HG03439 (cell line): Measurements from ENCODE around the gene SLAMF9.

ENCODE experiments used
- ATAC-seq: cut with Tn5 transposase; IDR thresholded peaks from one replicate; pipeline ENCODE4 v1.9.1; 2021; ENCODE audit warnings: mild to moderate bottlenecking, moderate library complexity; ENCODE audit not compliant: unreplicated experiment

SLAMF9 gene

DNA sequence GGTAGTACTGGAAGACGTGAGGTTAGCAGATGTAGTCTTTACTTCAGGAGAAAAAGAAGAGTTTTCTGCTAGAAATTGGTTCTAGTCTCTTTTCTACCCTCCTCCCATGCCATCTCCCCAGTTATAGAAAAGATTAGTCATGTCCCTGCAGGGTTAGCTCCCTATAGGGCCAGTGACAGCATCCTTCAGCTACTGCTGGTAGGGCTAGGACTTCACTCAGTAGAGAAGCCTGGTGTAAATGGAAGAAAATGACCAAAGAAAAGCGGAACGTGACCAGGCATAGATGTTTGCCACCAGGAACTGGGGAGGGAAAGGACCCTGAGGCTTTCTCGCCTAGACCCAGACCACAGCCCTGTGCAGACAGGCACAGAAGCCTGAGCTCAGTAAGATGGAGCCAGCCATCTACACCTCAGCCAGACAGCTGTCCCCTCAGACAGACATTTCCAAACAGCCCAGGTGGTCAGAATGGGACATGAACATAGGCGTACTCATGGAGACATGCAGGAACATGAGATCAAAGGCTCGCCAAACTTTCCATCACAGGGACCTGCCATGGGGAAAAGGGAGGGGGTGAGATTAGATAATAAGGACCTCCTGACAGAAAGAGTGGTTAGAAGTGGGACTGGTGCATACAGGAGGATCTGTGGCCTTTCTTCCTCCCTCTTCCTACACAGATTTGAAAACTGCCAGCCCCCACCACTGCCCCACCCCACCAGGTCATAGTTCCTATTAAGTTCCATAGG is 23.5 kb upstream of the SLAMF9 start:
- ATAC-seq = no peak

DNA sequence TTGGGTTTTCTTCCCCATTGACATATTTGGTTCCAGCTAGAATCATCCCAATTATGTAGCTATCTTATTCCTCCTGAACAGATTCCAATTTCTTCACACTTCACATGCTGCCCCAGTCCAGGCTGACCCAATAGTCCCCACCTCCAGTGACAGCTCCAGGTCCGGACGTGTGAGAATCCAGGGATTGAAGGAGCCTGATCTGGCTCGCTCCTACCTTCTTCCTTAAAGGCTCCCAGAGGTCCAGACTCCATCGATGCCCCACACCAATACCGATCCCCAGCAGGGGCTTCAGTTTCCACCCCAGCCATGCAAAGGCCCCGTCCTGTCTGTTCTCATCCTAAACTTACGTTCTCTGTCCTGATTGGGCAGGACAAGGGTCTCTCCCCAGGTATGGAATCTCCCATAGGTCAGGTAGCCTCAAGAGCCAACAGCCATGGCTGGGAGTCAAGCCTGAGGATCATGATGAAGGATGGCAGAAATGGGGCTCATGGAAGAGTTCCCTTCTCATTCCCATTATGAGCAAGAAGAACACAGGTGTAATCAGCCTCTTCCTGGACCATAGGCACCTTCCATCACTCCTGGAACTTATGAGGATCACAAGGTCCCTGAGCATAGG is 20.4 kb upstream of the SLAMF9 start:
- ATAC-seq = no peak

DNA sequence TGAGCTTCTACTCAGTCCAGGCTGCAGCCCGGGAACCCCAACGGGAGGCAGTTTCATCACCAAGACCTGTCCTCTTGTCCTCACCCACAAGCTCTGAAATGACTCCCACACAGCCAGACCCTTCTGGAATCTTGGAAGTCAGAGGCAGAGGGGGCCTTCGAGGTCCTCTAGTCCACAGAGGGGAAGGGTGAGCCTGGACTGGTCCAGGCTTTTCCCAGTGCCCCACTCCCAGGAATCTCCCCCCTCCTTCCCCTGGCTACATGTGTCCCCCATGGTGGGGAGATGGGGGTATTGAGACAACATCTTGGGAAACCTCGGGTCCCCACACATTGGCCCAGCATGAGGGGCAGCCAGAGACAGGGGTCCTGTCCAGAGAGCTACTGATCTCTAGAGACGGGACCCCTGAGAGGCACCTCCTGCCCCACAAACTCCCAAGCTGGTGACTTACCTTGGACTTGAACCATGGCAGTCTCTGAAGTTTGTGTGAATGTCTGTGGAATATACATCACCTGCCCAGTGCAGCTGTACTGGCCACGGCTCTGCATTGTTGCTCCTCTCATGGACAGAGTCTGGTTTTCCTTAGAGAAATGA is 19.4 kb upstream of the SLAMF9 start:
- no peak for ATAC-seq

DNA sequence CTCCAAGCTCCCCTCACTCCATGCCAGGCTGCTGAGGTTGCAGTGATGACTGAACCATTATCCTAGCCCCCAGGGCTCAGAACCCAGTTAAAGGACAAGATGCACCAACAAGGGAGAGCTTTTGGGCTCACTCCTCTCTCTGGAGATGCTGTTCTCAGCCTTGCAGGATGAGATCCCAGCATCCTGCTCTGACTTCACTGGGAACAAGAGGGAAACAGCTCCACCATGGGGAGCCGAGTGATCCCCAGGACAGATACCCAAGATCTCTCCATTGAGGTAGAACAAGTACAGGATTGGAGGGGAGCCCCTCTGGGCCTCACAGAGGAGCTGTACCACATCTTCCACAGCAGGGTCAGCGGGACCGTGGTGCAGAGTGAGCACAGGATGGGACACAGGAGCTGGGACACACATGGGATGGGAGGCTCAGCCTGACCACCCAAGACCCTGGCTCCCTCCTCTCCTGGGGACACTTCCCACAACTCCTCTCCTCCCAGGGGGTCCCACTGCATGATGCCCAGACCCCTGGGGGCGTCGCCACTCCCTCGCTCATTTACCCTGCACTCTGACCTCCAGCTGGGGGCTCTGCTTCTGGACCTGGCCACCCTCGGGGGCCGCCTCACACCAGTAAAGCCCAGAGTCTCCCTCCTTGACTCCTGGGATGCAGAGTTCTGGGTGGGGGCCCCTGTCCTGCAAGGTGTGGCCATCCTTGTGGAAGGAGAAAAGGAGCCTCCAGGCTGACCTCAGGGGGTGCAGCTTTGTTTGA is 18.6 kb upstream of the SLAMF9 start:
- ATAC-seq = no peak

DNA sequence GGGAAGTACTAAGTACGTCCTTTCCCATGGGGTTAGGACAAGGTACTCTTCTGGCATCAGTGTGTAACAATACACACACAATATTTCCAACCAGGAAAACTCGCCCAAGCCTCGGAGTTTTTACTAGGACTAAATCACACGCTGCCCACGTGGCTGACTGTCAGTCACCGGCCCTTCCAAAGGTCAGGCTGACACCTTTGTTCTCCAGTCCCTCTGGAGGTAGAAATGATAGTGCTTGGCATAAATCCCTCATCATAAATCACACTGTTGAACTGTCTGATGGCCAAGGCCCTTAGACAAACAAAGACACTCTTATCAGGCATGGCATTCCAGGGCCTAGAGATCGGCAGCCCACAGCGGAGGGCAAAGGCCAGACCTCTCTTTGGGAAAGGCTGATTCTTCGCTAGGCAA is 16.9 kb upstream of the SLAMF9 start:
- no peak for ATAC-seq

DNA sequence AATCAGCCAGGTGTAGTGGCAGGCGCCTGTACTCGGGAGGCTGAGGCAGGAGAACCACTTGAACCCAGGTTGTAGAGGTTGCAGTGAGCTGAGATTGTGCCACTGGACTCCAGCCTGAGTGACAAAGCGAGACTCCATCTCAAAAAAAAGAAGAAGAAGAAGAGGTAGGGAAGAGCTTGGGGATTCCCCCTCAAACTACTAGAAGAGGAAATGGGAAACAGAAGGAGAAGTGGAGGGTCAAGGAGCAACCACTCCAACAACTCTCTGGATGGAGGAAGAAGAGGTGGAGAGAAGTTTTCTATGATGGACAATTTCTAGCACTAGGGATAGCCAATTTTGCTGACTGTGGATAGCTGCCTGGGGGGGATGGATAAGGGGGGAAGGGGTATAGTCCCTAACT is 14.9 kb upstream of the SLAMF9 start:
- ATAC-seq = no peak

GRCh38 chr1:159965263-159965662 is 11.2 kb upstream of the SLAMF9 start:
- no peak for ATAC-seq

DNA sequence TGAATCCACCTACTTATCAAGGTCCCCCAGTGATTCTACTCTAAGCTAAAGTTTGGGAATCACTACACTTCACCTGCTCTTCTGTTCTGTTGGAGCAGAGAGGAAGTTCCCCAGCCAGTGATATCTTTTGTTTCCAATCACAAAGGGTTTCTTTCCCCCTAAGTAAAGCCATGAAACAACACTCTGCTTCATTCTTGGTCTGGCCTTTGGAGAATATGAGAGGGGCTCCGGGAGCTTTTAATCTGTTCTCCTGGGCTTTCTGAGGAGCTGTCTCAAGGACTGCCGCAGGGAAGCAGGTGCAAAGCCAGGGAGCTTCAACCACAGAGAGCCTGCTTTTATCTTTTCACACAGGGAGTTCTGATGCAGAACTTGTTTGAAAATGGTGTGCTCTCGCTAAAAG is 10.1 kb upstream of the SLAMF9 start:
- ATAC-seq = no peak

GRCh38 chr1:159962176-159962575 is 8.1 kb upstream of the SLAMF9 start:
- ATAC-seq = no peak

DNA sequence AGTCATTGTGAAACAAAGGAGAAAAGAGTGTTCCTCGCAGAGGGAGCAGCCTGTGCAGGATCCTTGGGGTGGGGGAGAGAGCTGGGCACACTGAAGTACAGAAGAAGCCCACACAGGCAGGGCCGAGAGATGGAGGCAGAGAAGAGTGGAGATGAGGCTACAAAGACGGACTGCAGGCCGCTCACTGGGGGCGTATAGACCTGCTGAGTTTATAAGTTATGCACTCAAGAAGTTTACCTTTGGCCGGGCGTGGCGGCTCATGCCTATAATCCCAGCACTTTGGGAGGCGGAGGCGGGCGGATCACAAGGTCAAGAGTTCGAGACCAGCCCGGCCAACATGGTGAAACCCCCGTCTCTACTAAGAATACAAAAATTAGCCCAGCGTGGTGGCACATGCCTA is 7.6 kb upstream of the SLAMF9 start:
- no peak for ATAC-seq

DNA sequence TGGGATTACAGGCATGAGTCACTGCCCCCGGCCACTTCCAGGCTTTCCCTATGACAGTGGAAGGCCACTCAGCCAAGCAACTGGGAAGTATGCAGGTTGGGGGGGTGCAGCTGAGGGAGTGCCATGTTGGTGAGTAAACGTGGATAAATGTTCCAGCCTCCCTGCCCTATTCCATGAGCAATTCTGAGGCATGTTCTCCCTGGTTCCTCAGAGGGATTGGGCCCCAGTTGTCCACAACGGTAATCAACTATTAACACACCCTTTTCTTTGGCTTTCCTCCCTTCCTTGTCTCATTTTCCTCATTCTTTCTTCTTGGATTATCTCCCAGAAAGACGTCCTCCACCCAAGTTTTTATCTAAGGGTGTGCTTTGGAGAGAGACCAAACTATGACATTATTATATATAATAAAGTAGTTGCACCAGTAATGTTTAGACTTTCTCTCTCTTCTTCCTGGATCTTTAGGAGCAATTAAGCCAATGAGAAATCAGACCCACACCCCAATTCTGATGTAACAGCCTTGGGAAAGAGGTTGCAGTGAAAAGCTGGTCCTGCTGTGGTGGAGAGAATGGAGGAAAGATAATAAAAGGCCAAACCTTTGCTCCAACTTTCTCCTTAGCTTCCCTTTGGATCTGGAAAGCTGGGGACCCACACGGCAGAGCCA is 6.8 kb upstream of the SLAMF9 start:
- no peak for ATAC-seq

- no peak for ATAC-seq
Observed at GRCh38 chr1:159959451-159959850, 5.4 kb upstream of the SLAMF9 start.

GRCh38 chr1:159958719-159959380 is 4.8 kb upstream of the SLAMF9 start:
- ATAC-seq = peak; percentile 60

DNA sequence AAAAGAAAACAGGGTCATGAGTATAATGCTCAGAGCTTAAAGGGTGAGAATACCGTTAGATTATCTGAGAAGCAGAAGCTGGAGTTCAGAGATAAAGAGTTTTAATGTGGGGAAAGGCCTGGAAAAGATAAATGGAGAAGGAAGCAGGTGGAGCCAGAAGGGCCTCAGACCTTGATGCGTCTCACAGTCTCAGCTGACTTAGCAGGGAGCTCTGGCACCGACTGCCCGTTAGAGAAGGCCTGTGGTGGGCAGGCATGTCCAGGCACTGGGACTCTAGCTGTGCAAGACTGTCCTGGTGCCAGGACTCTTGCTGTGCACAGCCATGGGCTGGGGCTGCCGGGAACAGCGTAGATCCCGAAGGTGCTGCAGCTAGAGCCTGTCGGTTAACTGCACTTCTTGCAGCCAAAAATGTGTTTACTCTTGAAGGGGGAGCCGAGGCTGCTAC is 3.8 kb upstream of the SLAMF9 start:
- no peak for ATAC-seq

DNA sequence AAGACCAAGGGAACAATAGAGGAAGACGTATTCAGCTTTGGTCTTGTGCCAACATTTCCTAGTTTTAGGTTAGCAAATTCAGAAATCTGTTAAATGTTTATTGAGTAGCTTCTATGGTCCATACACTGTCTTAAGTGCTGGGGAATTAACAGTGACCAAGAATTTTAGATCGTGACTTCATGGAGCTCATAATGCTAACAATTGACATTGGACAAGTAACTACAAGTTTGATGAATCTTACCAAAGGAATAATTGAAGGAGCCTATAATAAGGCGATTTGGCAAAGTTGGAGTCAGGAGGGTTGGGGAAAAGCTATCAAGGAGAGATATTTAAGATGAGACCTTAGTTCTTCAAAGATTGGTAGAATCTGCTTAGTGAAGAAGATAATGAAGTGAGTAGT is 1.4 kb upstream of the SLAMF9 start:
- ATAC-seq = no peak

- ATAC-seq = no peak
Observed at GRCh38 chr1:159952932-159953331, 1.1 kb downstream of the SLAMF9 start.

DNA sequence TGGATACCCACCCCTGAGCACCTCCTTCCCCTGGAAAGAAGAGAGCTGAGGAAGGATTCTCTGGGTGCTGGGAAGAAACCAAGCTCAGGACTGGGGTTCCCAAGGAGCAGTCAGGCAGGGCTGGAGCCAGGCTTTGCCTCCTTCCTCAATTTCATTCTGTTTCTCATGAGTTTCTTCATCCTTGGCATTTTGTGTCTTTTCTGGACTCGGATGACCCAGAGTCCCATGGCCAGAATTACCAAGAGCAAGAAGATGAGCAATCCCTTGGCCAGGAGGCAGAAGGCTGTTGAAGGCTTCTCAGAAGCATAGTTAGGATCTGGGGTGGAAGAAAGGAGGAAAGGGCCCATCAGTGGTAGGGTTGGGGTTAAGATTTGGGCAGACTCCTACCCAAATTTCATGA is 2.5 kb downstream of the SLAMF9 start:
- ATAC-seq = no peak

GRCh38 chr1:159951016-159951415 is 3.0 kb downstream of the SLAMF9 start:
- no peak for ATAC-seq

- ATAC-seq = no peak
Observed at GRCh38 chr1:159949981-159950381, 4.1 kb downstream of the SLAMF9 start.

GRCh38 chr1:159949123-159949522 is 4.9 kb downstream of the SLAMF9 start:
- ATAC-seq = no peak

GRCh38 chr1:159947942-159948341 is 6.1 kb downstream of the SLAMF9 start:
- ATAC-seq = no peak
